ENCODE results near the gene DCC.

DCC gene

DNA sequence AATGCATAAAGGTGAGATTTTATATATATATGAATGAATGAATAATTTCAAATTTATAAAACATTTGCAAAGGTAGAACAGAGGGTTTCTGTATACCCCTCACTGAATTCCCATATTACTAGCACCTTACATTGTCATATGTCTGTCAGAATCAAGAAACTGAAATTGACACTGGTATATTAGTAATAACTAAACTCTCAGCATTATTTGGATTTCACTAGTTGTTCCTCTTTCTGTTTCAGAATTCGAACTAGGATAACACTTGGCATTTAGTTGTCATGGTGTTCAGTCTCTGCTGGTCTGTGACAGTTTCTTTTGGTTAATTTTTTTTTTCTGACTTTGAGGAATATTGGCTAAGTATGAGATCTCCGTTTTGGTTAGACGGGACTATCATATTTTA, 275.9 kb downstream of the DCC start:
- no peaks in the 10 kb centered on the region for H3K9me2 ChIP-seq (replicated peaks; ENCODE audit: control insufficient read depth, low read length)
- no peaks in the 10 kb centered on the region for H4K20me1 ChIP-seq (ENCODE audit: control insufficient read depth, insufficient read depth, low read depth, low read length)
- H3K36me3 ChIP-seq (ENCODE audit: control insufficient read depth, low read length): no peaks in the 10 kb centered on the region
- no peaks in the 10 kb centered on the region for H3K4me1 ChIP-seq (ENCODE audit: control insufficient read depth, low read length)
- H3K27me3 ChIP-seq (ENCODE audit: control insufficient read depth, low read length): no peaks in the 10 kb centered on the region
- no peaks in the 10 kb centered on the region for H3K79me2 ChIP-seq (ENCODE audit: control insufficient read depth, low read length)
- no peak overlapping the region for H3K4me3 ChIP-seq (ENCODE audit: low read length)
- no peak for TF ChIP-seq EZH2phosphoT487 (IDR thresholded peaks at IDR 0.05; ENCODE audit: borderline replicate concordance, low read length)
- no peak for TF ChIP-seq CTCF (IDR thresholded peaks at IDR 0.05; ENCODE audit: low read depth, low read length, poor library complexity, severe bottlenecking)
- no peaks in the 10 kb centered on the region for H3F3A ChIP-seq (ENCODE audit: control insufficient read depth, insufficient read depth)
- no peak overlapping the region for H3K4me2 ChIP-seq (ENCODE audit: low read length)
- no peak overlapping the region for H3K27ac ChIP-seq (ENCODE audit: low read depth, low read length)
- no peaks in the 10 kb centered on the region for H3K9me3 ChIP-seq (ENCODE audit: control insufficient read depth, insufficient read depth, low read length)

- Histone ChIP-seq H3K4me3 (ENCODE audit: low read length) (no peak overlapping the region), H3K27me3 (ENCODE audit: control insufficient read depth, low read length) (no peaks in the 10 kb centered on the region), H4K20me1 (ENCODE audit: control insufficient read depth, insufficient read depth, low read depth, low read length) (no peaks in the 10 kb centered on the region), H3K9me2 (replicated peaks; ENCODE audit: control insufficient read depth, low read length) (no peaks in the 10 kb centered on the region), H3K36me3 (ENCODE audit: control insufficient read depth, low read length) (no peaks in the 10 kb centered on the region), H3F3A (ENCODE audit: control insufficient read depth, insufficient read depth) (no peaks in the 10 kb centered on the region), H3K4me1 (ENCODE audit: control insufficient read depth, low read length) (no peaks in the 10 kb centered on the region), H3K4me2 (ENCODE audit: low read length) (no peak overlapping the region), H3K9me3 (ENCODE audit: control insufficient read depth, insufficient read depth, low read length) (no peaks in the 10 kb centered on the region; the same call in 1 of the 2 replicates), H3K27ac (ENCODE audit: low read depth, low read length) (no peak overlapping the region), H3K79me2 (ENCODE audit: control insufficient read depth, low read length) (no peaks in the 10 kb centered on the region)
- no peak for TF ChIP-seq EZH2phosphoT487 (IDR thresholded peaks at IDR 0.05; ENCODE audit: borderline replicate concordance, low read length)
- TF ChIP-seq CTCF (IDR thresholded peaks at IDR 0.05; ENCODE audit: low read depth, low read length, poor library complexity, severe bottlenecking): no peak
These were observed 277.9 kb downstream of the DCC start for GRCh38 chr18:52617931-52618330.

DNA sequence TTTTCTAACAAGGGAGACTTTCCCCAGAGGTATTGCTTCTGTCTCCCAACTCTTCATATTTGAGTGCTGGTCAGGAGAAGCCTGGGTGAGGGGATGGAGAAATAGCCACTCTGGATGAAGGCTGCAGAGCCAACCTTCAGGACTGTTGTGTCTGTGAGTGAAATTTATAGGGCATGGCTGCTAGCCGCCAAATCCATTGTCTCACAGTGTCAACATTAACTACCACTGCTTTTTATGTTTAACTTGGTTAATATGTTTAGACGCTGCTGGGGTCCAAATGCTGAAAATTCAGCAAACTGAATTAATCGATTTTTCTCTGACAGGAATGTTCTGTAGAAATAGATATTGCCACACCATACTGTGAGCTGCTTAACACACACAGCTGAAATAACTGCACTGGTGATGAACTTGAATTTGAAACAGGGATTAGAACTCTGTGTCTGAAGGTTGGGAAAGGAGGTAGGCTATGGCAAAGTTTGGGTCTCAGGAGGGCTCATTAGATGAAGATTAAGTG, 281.0 kb downstream of the DCC start:
- TF ChIP-seq CTCF (IDR thresholded peaks at IDR 0.05; ENCODE audit: low read depth, low read length, poor library complexity, severe bottlenecking): no peak
- TF ChIP-seq EZH2phosphoT487 (IDR thresholded peaks at IDR 0.05; ENCODE audit: borderline replicate concordance, low read length): no peak

More for the DNA sequence above, 281.0 kb downstream of the DCC start:
- Histone ChIP-seq H3K9me2 (replicated peaks; ENCODE audit: control insufficient read depth, low read length) (no peaks in the 10 kb centered on the region), H3K4me1 (ENCODE audit: control insufficient read depth, low read length) (no peaks in the 10 kb centered on the region), H3K27ac (ENCODE audit: low read depth, low read length) (no peak overlapping the region), H3F3A (ENCODE audit: control insufficient read depth, insufficient read depth) (no peaks in the 10 kb centered on the region), H4K20me1 (ENCODE audit: control insufficient read depth, insufficient read depth, low read depth, low read length) (no peaks in the 10 kb centered on the region), H3K27me3 (ENCODE audit: control insufficient read depth, low read length) (no peaks in the 10 kb centered on the region), H3K4me2 (ENCODE audit: low read length) (no peak overlapping the region), H3K4me3 (ENCODE audit: low read length) (no peak overlapping the region), H3K9me3 (ENCODE audit: control insufficient read depth, insufficient read depth, low read length) (no peaks in the 10 kb centered on the region; the same call in 1 of the 2 replicates), H3K36me3 (ENCODE audit: control insufficient read depth, low read length) (no peaks in the 10 kb centered on the region), H3K79me2 (ENCODE audit: control insufficient read depth, low read length) (no peaks in the 10 kb centered on the region)
